ENCODE results near the gene PDE8A.

PDE8A gene

GRCh38 chr15:85097250-85097649, 115.6 kb downstream of the PDE8A start:
- DNase-seq: no peak

DNA sequence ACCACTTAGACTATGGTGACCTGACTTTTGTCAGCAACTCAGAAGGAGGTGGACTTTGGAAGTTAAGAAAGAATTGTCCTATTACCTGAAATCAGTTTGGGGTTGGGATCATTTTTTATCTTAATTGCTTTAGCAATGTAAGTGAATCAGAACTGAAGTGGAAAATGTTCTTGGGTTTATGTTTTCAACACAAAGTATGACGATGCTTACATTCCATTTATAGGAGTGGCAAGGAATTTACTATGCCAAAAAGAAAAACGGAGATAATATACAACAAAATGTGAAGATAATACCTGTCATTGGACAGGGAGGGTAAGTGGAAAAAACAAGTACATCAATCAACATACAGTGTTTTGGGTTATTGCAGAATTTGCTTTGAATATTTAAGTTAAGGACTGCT, 116.1 kb downstream of the PDE8A start:
- DNase-seq: no peak

DNA sequence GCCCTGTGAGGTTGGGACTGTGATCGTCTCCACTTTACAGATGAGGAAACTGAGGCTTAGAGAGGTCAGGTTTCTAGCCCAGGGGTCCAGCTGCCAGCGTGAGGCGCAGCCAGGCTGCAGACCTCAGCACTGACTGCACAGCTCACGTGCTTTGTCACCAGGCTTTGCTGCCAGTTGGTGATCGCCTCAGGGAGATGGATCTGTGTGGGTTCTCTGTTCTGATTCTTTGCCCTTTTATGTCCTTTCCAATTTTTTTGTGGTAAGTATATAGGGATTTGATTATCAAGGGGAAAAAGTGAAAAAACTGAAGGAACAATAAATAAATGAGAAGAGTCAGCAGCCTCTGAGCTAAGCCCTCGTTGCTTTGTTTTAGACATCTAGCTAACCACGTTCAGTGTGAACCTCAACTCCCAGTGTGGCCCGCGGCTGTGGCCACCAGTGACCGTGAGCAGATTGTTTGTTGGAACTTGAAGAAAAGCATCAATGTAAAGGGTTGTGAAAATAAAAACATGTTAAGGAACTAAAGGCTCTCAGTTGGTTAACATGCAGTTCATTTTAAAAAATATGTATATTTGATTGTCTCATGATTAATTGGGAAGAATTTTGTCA, 117.6 kb downstream of the PDE8A start:
- no peak for DNase-seq

- DNase-seq: no peak
These were observed 118.7 kb downstream of the PDE8A start for GRCh38 chr15:85100186-85100937.

GRCh38 chr15:85104584-85104983, 122.9 kb downstream of the PDE8A start:
- no peak for DNase-seq

GRCh38 chr15:85108136-85108535, 126.5 kb downstream of the PDE8A start:
- DNase-seq: no peak

DNA sequence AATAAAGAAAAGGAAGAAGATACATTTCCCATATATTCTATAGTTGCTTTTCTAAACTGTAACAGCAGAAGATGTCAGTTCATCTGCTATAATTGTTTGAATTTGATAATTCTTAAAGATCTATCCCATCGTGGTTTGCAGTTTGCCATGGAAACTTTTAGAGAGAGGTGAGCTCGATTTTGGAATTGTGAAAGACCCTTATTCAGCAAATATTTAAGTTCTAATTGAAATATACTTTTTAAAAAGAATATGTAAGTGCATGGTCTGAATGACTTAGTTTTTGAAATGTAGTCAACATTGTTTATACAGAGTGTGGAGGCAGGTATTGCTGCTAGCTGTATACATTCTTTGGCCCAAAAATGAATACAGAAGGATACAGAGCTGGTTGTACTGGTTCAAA, 127.7 kb downstream of the PDE8A start:
- DNase-seq: no peak

DNA sequence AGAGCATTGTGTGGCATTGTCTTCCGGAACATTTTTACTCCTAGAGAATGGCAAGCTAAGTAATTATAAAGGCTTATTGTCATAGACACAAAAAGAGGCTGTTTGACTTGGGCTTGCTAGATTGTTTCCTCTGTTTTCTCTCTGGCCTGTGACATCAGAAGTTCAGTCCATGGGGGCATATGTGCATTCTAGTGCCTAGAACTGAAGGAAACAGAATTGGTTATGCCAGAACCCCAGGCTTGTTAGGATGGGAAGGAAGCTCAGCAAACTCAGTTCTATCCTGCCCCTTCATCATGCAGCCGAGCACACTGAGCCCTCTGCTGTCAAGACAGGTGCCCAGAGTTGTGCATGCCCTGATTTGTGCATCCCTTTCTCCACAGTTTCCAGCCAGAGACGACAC, 131.3 kb downstream of the PDE8A start:
- DNase-seq: no peak

- DNase-seq: no peak
These were observed 133.2 kb downstream of the PDE8A start for GRCh38 chr15:85114886-85115285.

GRCh38 chr15:85116066-85116465, 134.4 kb downstream of the PDE8A start:
- no peak for DNase-seq

- no peak for DNase-seq
These were observed 134.8 kb downstream of the PDE8A start for GRCh38 chr15:85116494-85116893.

DNA sequence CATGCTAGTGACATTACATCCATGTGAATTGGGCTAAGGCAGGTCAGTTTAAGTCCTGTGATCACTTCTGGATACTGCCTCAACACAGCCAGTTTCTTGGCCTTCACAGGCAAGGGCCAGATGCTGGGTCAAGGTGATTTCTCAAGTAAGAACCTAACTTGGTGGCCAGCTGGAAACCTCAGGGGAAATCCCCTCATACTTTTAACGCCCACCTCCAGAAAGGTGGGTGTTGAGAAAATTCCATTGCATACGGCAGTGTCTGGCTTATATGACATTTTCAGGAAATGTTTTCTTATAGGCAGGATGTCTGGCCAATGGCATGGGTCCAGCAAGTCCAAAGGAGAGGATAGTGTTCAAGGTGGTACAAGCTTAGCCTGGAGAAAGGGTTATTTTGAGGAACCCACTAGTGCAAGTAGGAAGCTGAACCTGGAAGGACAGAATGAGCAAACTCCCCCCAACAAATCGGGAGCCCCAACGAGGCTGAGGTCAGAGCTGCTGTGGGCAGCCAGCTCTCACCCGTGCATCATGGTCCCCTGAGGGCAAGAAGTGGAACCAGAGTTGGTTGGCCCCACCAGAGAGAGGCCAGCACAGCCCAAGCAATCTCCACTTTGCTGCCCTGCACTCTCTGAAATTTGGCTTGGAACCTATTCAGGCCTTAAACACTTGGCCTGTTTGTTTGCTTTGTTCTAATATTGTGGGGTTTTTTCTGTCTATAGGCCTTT, 135.4 kb downstream of the PDE8A start:
- no peak for DNase-seq

DNA sequence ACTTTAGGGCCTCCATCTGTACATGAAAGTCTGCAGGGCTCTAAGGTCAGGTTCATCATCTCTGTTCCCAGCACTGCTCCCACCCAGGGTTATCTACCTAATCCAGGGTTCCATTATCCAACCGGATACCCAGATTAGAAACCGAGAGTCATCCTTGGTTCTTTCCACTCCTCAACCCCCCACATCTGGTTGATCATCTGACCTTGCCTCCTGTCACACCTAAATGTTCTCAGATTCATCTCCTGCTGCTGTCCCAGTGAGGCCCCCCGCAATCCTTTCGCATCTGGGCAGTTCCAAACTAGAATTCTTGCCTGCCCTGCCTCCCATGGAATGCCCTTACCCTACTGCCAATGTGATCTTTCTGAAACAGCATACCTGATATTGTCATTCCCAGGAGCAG, 136.5 kb downstream of the PDE8A start:
- DNase-seq: no peak

- no peak for DNase-seq
These were observed 136.9 kb downstream of the PDE8A start for GRCh38 chr15:85118581-85118980.

GRCh38 chr15:85120351-85121113, 138.9 kb downstream of the PDE8A start:
- no peak for DNase-seq

GRCh38 chr15:85124173-85124572, 142.5 kb downstream of the PDE8A start:
- no peak for DNase-seq

DNA sequence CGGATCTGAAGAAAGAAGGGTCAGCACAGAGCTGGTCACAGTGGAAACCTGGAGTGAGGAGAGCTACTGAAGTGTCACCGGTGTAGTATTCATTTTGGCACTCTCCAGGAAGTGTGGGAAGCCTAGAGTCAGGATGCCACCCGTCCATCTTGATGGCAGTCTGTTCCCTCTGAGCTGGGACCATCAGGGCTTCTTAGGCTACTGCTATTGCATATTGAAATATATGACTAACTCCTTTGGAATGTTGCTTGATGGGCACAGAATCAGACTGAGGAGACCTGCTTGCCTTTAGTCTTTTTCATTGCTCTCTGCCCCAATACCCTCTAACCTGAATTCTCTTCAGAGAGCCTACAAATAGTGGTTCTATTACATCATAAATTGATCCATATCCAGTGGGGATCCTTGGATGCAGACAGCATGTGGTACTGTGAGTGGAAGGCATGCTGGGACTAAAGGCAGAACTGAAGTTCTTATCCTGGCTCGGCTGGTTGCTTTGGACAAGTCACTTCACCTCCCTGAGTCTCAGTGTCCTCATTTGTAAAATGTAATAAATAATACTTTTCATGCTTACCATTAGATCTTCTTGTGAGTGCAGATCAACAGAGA, 143.5 kb downstream of the PDE8A start:
- no peak for DNase-seq

GRCh38 chr15:85128621-85129020, 147.0 kb downstream of the PDE8A start:
- no peak for DNase-seq

DNA sequence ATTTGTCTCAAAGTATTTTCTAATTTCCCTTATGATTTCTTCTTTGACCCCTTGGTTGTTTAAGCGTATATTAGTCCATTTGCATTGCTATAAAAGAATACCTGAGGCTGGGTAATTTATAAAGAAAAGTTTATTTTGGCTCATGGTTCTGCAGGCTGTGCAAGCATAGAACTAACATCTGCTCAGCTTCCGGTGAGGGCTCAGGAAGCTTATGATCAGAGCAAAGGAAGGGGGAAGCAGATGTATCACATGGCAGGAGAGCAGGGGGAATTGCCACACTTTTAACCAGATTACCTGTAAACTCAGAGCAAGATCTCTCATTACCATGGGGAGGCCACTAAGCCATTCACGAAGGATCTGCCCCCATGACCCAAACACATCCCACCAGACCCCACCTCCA, 148.2 kb downstream of the PDE8A start:
- no peak for DNase-seq

DNA sequence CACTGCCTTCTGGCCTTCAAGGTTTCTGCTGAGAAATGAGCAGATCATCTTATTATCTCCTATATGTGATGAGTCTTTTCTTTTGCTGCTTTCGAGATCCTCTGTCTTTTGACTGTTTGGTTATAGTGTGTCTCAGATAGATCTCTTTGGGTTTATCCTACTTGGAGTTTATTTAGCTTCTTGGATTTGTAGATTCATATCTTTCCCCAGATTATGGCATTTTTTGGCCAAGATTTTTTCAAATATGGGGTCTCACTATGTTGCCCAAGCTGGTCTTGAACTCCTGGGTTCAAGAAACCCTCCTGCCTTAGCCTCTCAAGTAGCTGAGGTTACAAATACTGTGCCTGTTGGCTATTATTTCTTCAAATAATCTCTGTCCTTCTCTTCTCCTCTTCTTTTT, 150.3 kb downstream of the PDE8A start:
- DNase-seq: no peak

- DNase-seq: no peak
These were observed 152.1 kb downstream of the PDE8A start for GRCh38 chr15:85133709-85134108.

- no peak for DNase-seq
These were observed 156.0 kb downstream of the PDE8A start for GRCh38 chr15:85137489-85138168.
